ENCODE data around the gene C2CD4C. TPM values are rescaled to one million over a fixed set of nuclear protein-coding genes. Genes with fewer than 3 reads are reported as not detected.
A peak's percentile ranks its signal among the peaks of the same experiment; 100 is the strongest.

The C2CD4C gene
- total RNA-seq, 4 donors from 2014 or later = 0.21 to 2.7 (median 1.5) TPM

DNA sequence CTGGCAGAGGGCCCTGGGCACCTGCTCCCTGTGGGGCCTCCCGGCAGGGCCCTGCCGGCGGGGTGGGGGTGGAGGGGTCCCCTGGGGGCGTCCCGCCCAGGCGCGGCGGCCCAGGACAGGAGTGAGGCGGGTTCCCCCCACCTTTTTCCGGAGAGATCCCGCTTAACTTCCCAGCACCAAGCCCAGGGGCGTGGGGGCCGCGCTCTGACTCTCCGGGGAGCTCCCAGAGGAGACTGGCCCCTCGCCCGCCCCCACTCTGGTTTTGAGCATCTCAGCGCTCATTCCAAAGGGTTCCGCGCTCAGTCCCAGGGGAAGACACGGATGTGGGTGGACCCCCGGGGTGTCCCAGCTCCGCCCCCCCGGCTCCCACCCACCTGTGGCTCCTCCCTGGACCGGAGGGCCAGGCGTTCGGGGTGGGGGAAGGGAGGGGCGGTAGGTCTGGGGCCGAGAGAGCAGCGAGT, 476 bp downstream of the C2CD4C start:
- peaks cover 0 to 76% of the 10 kb centered on the region in 2 donors for H3K27me3 ChIP-seq
- no peaks in the 10 kb centered on the region for H3K9me3 ChIP-seq
- 0 to 5% methylated on average over 11 to 18 of the region's 30 CpGs for WGBS, 2 donors
- TF ChIP-seq, protein P1, sequence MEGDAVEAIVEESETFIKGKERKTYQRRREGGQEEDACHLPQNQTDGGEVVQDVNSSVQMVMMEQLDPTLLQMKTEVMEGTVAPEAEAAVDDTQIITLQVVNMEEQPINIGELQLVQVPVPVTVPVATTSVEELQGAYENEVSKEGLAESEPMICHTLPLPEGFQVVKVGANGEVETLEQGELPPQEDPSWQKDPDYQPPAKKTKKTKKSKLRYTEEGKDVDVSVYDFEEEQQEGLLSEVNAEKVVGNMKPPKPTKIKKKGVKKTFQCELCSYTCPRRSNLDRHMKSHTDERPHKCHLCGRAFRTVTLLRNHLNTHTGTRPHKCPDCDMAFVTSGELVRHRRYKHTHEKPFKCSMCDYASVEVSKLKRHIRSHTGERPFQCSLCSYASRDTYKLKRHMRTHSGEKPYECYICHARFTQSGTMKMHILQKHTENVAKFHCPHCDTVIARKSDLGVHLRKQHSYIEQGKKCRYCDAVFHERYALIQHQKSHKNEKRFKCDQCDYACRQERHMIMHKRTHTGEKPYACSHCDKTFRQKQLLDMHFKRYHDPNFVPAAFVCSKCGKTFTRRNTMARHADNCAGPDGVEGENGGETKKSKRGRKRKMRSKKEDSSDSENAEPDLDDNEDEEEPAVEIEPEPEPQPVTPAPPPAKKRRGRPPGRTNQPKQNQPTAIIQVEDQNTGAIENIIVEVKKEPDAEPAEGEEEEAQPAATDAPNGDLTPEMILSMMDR (IDR thresholded peaks at IDR 0.05) = no peak
- TF ChIP-seq POLR2A (IDR thresholded peaks at IDR 0.05) (no peak), EP300 (IDR thresholded peaks at IDR 0.05) (no peak)
- H3K27ac ChIP-seq = no peak overlapping the region
- DNase-seq (ENCODE audit: low spot score in 2 of 2) = peak in 1 of 2 donors; percentile 6
- no peaks in the 10 kb centered on the region for H3K36me3 ChIP-seq
- H3K4me1 ChIP-seq = peaks cover 0 to 25% (median 12%) of the 10 kb centered on the region in 4 donors
- peak overlapping the region in 3 of 4 donors; percentile 25 to 48 (median 45) for H3K4me3 ChIP-seq

DNA sequence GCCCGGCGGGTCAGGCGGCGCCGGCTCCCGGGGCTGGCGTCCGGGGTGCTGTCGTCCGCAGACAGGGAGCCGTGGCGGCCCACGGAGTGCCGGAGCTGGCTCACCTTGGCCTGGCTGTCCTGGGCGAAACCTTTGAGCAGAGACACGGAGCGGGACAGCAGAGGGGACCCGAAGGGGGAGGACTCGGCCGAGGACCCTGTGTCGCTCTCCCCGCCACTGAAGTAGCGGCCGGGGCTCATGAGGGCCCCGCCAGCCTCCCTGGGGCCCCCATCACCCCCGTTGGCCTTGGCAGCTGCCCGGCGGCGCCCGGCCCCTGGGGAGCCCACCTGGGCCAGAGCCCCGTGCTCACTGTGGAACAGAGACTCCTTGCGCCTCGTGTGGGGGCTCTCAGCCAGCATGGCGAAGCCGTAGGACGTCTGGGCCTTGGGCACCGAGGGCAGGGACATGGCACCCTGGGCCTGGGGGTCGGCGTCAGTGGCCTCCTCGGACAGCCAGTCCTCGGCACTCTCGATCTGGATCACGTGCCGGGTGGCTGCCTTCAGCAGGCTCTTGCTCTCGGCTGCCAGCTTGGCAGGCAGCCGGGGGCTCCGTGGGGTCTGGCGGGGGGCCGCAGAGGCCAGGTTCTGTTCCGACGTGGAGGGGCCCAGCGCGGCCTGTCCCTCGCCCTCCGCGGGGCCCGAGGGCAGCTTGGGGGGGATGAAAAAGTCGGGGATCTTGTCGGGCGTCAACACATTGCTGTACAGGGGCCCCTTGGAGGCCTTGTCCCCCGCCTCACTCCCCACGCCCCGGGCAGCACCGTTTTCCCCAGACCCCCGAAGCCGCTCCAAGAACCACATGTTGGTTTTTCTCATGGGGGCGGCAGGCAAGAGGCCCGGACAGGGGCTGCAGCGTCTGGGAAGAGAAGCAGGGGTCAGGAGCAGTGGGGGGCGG, 1.2 kb downstream of the C2CD4C start:
- Histone ChIP-seq H3K4me3 (no peak overlapping the region), H3K9me3 (no peaks in the 10 kb centered on the region), H3K36me3 (no peaks in the 10 kb centered on the region), H3K27ac (no peak overlapping the region), H3K27me3 (peaks cover 0 to 81% of the 10 kb centered on the region in 2 donors), H3K4me1 (peaks cover 0 to 25% (median 12%) of the 10 kb centered on the region in 4 donors)
- WGBS, 2 donors = 70 to 88% methylated on average over 29 to 31 of the region's 70 CpGs
- no peak for DNase-seq (ENCODE audit: low spot score in 2 of 2)
- TF ChIP-seq, protein P1 (IDR thresholded peaks at IDR 0.05) = no peak
- TF ChIP-seq EP300 (IDR thresholded peaks at IDR 0.05) = no peak

DNA sequence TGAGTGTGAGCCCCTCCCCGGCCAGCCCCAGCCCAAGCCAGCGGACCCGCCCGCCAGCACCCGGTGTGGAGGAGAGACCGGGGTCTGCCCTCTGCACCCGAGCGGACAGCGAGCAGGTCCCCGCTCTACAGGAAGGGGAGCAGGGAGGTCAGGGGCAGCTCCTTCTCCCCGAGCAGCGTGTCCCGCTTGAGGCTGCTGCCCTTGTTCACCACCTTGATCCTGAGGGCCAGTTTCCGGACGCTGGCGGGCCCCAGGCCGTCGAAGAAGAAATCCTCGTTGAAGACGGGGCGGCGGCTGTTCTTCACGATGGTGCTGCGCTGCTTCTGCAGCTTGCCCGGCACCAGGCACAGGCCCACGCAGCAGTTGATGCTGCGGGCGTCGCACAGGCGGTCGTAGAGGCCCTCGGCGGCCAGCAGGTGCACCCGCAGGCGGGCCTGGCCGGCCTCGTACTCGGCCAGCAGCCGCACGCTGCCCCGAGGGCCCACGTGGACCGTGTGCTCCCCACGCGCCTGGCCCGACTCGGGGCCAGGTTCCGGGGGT, 1.9 kb downstream of the C2CD4C start:
- peak in 1 of 2 donors; percentile 2 for DNase-seq (ENCODE audit: low spot score in 2 of 2)
- H3K36me3 ChIP-seq = no peaks in the 10 kb centered on the region
- no peak for TF ChIP-seq POLR2A (IDR thresholded peaks at IDR 0.05)
- no peak for TF ChIP-seq EP300 (IDR thresholded peaks at IDR 0.05)
- TF ChIP-seq, protein P1 (IDR thresholded peaks at IDR 0.05) = no peak
- peaks cover 0 to 81% of the 10 kb centered on the region in 2 donors for H3K27me3 ChIP-seq
- H3K4me1 ChIP-seq = peaks cover 0 to 27% (median 12%) of the 10 kb centered on the region in 4 donors
- H3K9me3 ChIP-seq = no peaks in the 10 kb centered on the region
- no peak overlapping the region for H3K27ac ChIP-seq
- 71 to 75% methylated on average over 28 to 47 of the region's 48 CpGs for WGBS, 2 donors
- no peak overlapping the region for H3K4me3 ChIP-seq

DNA sequence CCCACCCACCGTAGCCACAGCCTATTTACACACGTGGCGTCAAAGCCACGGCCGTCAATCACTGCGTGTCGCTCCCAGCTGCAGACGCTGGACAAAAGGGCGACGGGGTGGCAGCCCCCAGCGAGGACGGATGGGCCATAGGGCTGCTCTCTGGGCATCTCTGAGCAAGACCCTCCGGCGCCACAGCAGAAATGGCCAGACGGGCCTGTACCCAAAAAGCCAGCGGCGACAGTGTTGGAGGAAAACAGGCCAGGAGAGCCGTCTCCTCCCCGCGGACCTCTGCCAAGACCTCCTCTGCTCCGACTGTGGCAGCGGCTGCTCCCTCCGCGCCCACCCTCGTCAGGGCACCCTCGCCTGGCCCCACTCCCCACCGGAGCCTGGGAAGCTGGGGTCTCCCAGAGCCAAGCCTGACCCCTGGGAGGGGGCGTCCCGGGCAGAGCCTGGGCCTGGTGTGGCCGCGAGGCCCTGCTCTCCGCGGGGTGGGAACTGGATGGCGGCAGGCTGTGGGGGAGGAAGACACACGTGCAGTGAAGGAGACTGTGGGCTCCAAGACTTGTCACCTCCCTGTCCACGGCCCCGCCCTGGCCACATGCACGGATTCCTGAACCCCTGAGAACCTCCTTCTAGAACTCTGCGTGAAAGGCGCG, 2.7 kb downstream of the C2CD4C start:
- Histone ChIP-seq H3K36me3 (no peaks in the 10 kb centered on the region), H3K4me3 (no peak overlapping the region), H3K27ac (no peak overlapping the region), H3K27me3 (peaks cover 0 to 81% of the 10 kb centered on the region in 2 donors), H3K9me3 (no peaks in the 10 kb centered on the region), H3K4me1 (peaks cover 0 to 33% (median 12%) of the 10 kb centered on the region in 4 donors)
- TF ChIP-seq, protein P1 (IDR thresholded peaks at IDR 0.05) = no peak
- TF ChIP-seq EP300 (IDR thresholded peaks at IDR 0.05) (no peak), POLR2A (IDR thresholded peaks at IDR 0.05) (no peak)
- WGBS, 2 donors = 61 to 67% methylated on average over 33 to 41 of the region's 41 CpGs
- DNase-seq (ENCODE audit: low spot score in 2 of 2) = no peak

Data from tibial nerve (tissue), 4 donors.